HL-60 (cell line): ENCODE measurements around the gene TRAF3IP1.

ENCODE experiments used
- GABPA ChIP-seq: IDR thresholded peaks from 2 replicates; pipeline ENCODE4 v1.6.1; 2012; ENCODE audit warnings: low read depth
- POLR2AphosphoS5 ChIP-seq: IDR thresholded peaks from 2 replicates; pipeline ENCODE4 v1.6.1; 2012; ENCODE audit warnings: low read depth
- TF ChIP-seq, protein P1 (sequence below): IDR thresholded peaks from one replicate; pipeline ENCODE4 v1.5.1; 2011; ENCODE audit warnings: low read length, control low read depth, inconsistent platforms; ENCODE audit not compliant: insufficient read depth

DNA sequence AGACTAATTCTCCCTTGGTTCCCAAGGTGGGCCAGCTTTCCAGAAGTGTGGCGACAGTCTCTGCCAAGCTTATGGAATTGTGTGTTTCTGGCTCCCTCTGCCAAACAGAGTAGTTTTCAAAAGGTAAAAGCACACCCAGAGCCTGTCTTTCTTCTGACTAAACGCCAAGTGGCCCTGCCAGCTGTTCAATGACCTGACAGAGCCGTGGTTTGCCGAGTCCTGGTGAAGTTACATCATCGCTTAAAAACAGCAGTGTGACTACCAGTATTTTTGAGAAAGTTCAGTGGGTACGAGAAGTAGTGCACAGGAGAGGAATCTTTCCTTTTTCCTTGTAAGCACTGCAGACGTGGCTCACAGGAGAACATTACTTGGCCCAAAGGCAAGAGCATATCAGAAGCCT, 33.8 kb upstream of the TRAF3IP1 start:
- TF ChIP-seq, protein P1, sequence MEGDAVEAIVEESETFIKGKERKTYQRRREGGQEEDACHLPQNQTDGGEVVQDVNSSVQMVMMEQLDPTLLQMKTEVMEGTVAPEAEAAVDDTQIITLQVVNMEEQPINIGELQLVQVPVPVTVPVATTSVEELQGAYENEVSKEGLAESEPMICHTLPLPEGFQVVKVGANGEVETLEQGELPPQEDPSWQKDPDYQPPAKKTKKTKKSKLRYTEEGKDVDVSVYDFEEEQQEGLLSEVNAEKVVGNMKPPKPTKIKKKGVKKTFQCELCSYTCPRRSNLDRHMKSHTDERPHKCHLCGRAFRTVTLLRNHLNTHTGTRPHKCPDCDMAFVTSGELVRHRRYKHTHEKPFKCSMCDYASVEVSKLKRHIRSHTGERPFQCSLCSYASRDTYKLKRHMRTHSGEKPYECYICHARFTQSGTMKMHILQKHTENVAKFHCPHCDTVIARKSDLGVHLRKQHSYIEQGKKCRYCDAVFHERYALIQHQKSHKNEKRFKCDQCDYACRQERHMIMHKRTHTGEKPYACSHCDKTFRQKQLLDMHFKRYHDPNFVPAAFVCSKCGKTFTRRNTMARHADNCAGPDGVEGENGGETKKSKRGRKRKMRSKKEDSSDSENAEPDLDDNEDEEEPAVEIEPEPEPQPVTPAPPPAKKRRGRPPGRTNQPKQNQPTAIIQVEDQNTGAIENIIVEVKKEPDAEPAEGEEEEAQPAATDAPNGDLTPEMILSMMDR: no peak
- TF ChIP-seq POLR2AphosphoS5: no peak
- TF ChIP-seq GABPA: no peak
